IMR-90 (cell line): ENCODE data around the gene ZSCAN31. TPM values are rescaled to one million over a fixed set of nuclear protein-coding genes. Genes with fewer than 3 reads are reported as not detected.

Source experiments
- ATAC-seq: fragments of 200-7000 bp; cut with Tn5 transposase; 2 replicates; pipeline ENCODE4 v1.9.1; 2020; ENCODE audit warnings: low read depth, mild to moderate bottlenecking, moderate library complexity
- BruUV-seq: library from RNA; stranded (reverse); fragments of 400-500 nt; replicated peaks from 2 replicates; lab custom pipeline; 2021; lab: Mats Ljungman, UMichigan
- CTCF ChIA-PET: fragments of 300-600 bp; formaldehyde crosslinking; extraction: SDS; loops from one replicate; lab custom pipeline; 2021; ENCODE audit warnings: antibody characterized with exemption; lab: Yijun Ruan, JAX
- POLR2A ChIA-PET: fragments of 300-600 bp; sonication (Branson Sonifier 250); formaldehyde crosslinking; loops from one replicate; lab custom pipeline; 2022; ENCODE audit warnings: antibody characterized with exemption; ENCODE audit not compliant: unreplicated experiment; lab: Charles Lee
- DNase-seq: peaks from one replicate; pipeline ENCODE4 v3.0.0; 2013
- H2AFZ ChIP-seq: replicated peaks from 2 replicates; pipeline ENCODE3; 2013; ENCODE audit warnings: low read length, mild to moderate bottlenecking; ENCODE audit not compliant: poor library complexity
- H2AK5ac ChIP-seq: 2 replicates; pipeline ENCODE4 v1.6.1; 2013; ENCODE audit warnings: low read depth, low read length, inconsistent platforms
- H2AK9ac ChIP-seq: replicated peaks from 2 replicates; pipeline ENCODE3; 2013; ENCODE audit warnings: mild to moderate bottlenecking, low read depth, low read length, moderate library complexity; ENCODE audit not compliant: poor library complexity
- H2BK120ac ChIP-seq: 2 replicates; pipeline ENCODE4 v1.6.1; 2013; ENCODE audit warnings: low read depth, low read length, inconsistent platforms
- H2BK15ac ChIP-seq: 3 replicates; pipeline ENCODE4 v1.6.1; 2013; ENCODE audit warnings: low read depth, low read length, inconsistent platforms
- H2BK20ac ChIP-seq: 2 replicates; pipeline ENCODE4 v1.6.1; 2013; ENCODE audit warnings: low read depth, mild to moderate bottlenecking, inconsistent platforms, low read length, moderate library complexity
- H2BK5ac ChIP-seq: 2 replicates; pipeline ENCODE4 v1.6.1; 2013; ENCODE audit warnings: mild to moderate bottlenecking, low read depth, low read length, inconsistent platforms; ENCODE audit not compliant: poor library complexity, severe bottlenecking
- H3K14ac ChIP-seq: replicated peaks from 2 replicates; pipeline ENCODE4 v1.6.1; 2013; ENCODE audit warnings: low read depth, low read length, inconsistent platforms
- H3K18ac ChIP-seq: 2 replicates; pipeline ENCODE4 v1.6.1; 2013; ENCODE audit warnings: low read depth, low read length, control low read depth
- H3K23ac ChIP-seq: 2 replicates; pipeline ENCODE4 v1.6.1; 2013; ENCODE audit warnings: low read depth, low read length, inconsistent platforms
- H3K27ac ChIP-seq: 2 replicates; pipeline ENCODE4 v1.5.1; 2013; ENCODE audit warnings: mild to moderate bottlenecking, control low read depth, low read length; ENCODE audit not compliant: insufficient read depth
- H3K27me3 ChIP-seq: 2 replicates; pipeline ENCODE4 v1.6.1; 2013; ENCODE audit warnings: low read length; ENCODE audit not compliant: control insufficient read depth, insufficient read depth
- H3K36me3 ChIP-seq: 2 replicates; pipeline ENCODE4 v1.6.1; 2013; ENCODE audit warnings: low read length, mixed read lengths; ENCODE audit not compliant: control insufficient read depth, insufficient read depth
- H3K4ac ChIP-seq: 2 replicates; pipeline ENCODE4 v1.6.1; 2013; ENCODE audit warnings: low read depth, low read length, inconsistent platforms
- H3K4me1 ChIP-seq: 2 replicates; pipeline ENCODE4 v1.6.1; 2013; ENCODE audit warnings: low read length, mixed read lengths; ENCODE audit not compliant: control insufficient read depth, insufficient read depth
- H3K4me2 ChIP-seq: 2 replicates; pipeline ENCODE4 v1.6.1; 2013; ENCODE audit warnings: low read depth, mild to moderate bottlenecking, control low read depth, low read length, moderate library complexity
- H3K4me3 ChIP-seq: 2 replicates; pipeline ENCODE4 v1.5.1; 2013; ENCODE audit warnings: low read depth, mild to moderate bottlenecking, control low read depth, low read length, moderate library complexity; ENCODE audit not compliant: insufficient read depth
- H3K56ac ChIP-seq: 2 replicates; pipeline ENCODE4 v1.6.1; 2013; ENCODE audit warnings: low read length, inconsistent platforms; ENCODE audit not compliant: insufficient read depth; ENCODE audit errors: extremely low read depth
- H3K79me1 ChIP-seq, 2 experiments: 2 replicates each; pipeline ENCODE4 v1.6.1; 2013; ENCODE audit warnings: low read length in 2 of 2, inconsistent platforms in 1 of 2, low read depth in 1 of 2
- H3K9ac ChIP-seq: 2 replicates; pipeline ENCODE4 v1.6.1; 2013; ENCODE audit warnings: low read depth, low read length, control low read depth
- H3K9me1 ChIP-seq: 2 replicates; pipeline ENCODE4 v1.6.1; 2013; ENCODE audit warnings: low read length, inconsistent platforms; ENCODE audit not compliant: insufficient read depth
- H3K9me3 ChIP-seq: 2 replicates; pipeline ENCODE4 v1.6.1; 2013; ENCODE audit warnings: low read length; ENCODE audit not compliant: control insufficient read depth, insufficient read depth
- H4K20me1 ChIP-seq: 2 replicates; pipeline ENCODE4 v1.6.1; 2013; ENCODE audit warnings: low read length, inconsistent platforms; ENCODE audit not compliant: insufficient read depth
- H4K5ac ChIP-seq: 2 replicates; pipeline ENCODE4 v1.6.1; 2013; ENCODE audit warnings: mild to moderate bottlenecking, low read depth, low read length, control low read depth
- H4K8ac ChIP-seq, 2 experiments: 2 replicates each; pipeline ENCODE4 v1.6.1; 2013; ENCODE audit warnings: low read depth in 2 of 2, low read length in 2 of 2, control low read depth in 1 of 2, inconsistent platforms in 1 of 2
- H4K91ac ChIP-seq: 2 replicates; pipeline ENCODE4 v1.6.1; 2013; ENCODE audit warnings: low read depth, low read length, inconsistent platforms; ENCODE audit not compliant: insufficient read depth
- BHLHE40 ChIP-seq: fragments of 150-350 bp; IDR thresholded peaks from 2 replicates; pipeline ENCODE4 v1.6.1; 2016; ENCODE audit warnings: mild to moderate bottlenecking, low read depth, low read length
- CHD1 ChIP-seq: IDR thresholded peaks from 2 replicates; pipeline ENCODE4 v1.6.1; 2012; ENCODE audit warnings: low read depth, low read length, improper control_type of control experiment
- MAFK ChIP-seq: IDR thresholded peaks from 2 replicates; pipeline ENCODE4 v1.6.1; 2012; ENCODE audit warnings: low read depth, low read length, improper control_type of control experiment
- MXI1 ChIP-seq: IDR thresholded peaks from 2 replicates; pipeline ENCODE4 v1.6.1; 2012; ENCODE audit warnings: low read depth, mild to moderate bottlenecking, low read length, moderate library complexity, borderline replicate concordance
- WGBS, 2 experiments: methylation state at CpG; one replicate each; pipeline versions ENCODE4 v1.1.5 to v1.1.7; 2013; ENCODE audit warnings: missing lambda C conversion rate in 2 of 2; ENCODE audit not compliant: insufficient read length in 1 of 2; ENCODE audit errors: extremely low coverage in 2 of 2; 5-methylcytosine and 5-hydroxymethylcytosine counted together
- dilution Hi-C: fragments of 300-500 bp; cut with HindIII; formaldehyde crosslinking; loops from one replicate; pipeline ENCODE4 v1.14.3; 2018; ENCODE audit warnings: low sequenced_read_pairs; ENCODE audit not compliant: unreplicated experiment
- in situ Hi-C: fragments of 300-500 bp; cut with MboI; formaldehyde crosslinking; loops from 3 replicates; pipeline ENCODE4 v1.14.3; 2019; ENCODE audit warnings: low sequenced_read_pairs, inconsistent platforms, mixed read lengths
- intact Hi-C: fragments of 100-400 bp; cut with micrococcal nuclease; formaldehyde crosslinking; loops from 2 replicates; pipeline ENCODE4 v1.10.0; 2022
- polyA plus RNA-seq, 3 experiments: library from polyadenylated mRNA; depleted of rRNA; stranded (reverse); fragments of >200 nt; gene quantifications; 2 replicates each; pipeline ENCODE4 v1.2.3, GENCODE V29; 2012; ENCODE audit warnings: low replicate concordance in 1 of 3
- total RNA-seq: library from RNA; depleted of rRNA; stranded (reverse); fragments of >200 nt; gene quantifications from 2 replicates; pipeline ENCODE4 v1.2.3, GENCODE V29; 2012

ZSCAN31 gene
- total and polyA plus RNA-seq, 2 of the 4 experiments (the other 2 are of a cell fraction): 1.4 to 4.7 TPM

- Histone ChIP-seq H3K56ac (no peak overlapping the region), H3K4me3 (no peak overlapping the region), H2BK5ac (no peak overlapping the region), H3K9ac (no peak overlapping the region), H3K4ac (no peak overlapping the region), H3K27me3 (no peaks in the 10 kb centered on the region), H3K18ac (no peak overlapping the region), H3K4me2 (no peak overlapping the region), H3K9me3 (peaks cover 21% of the 10 kb centered on the region), H3K27ac (no peak overlapping the region), H3K4me1 (no peaks in the 10 kb centered on the region), H4K20me1 (no peaks in the 10 kb centered on the region), H2BK20ac (no peak overlapping the region), H3K14ac (no peak overlapping the region), H2BK120ac (no peak overlapping the region), H3K36me3 (peaks cover 11% of the 10 kb centered on the region), H4K91ac (no peak overlapping the region), H4K8ac (no peak overlapping the region), H3K79me1 (no peaks in the 10 kb centered on the region), H4K5ac (no peak overlapping the region), H2AK9ac (no peak overlapping the region), H2AK5ac (no peak overlapping the region), H3K9me1 (no peaks in the 10 kb centered on the region), H2BK15ac (no peak overlapping the region), H2AFZ (no peak overlapping the region), H3K23ac (no peak overlapping the region)
- dilution Hi-C loops (no loop called here), intact Hi-C loops (no loop called here), in situ Hi-C loops (no loop called here)
- no TSS peak for BruUV-seq
- ChIA-PET POLR2A (no interaction called here), CTCF (no interaction called here)
- no peak for TF ChIP-seq MXI1
- no peak for TF ChIP-seq MAFK
- TF ChIP-seq BHLHE40: no peak
- TF ChIP-seq CHD1: no peak
- no peak for DNase-seq
- ATAC-seq: no peak
- no CpG with 5 or more reads among the region's 1 CpG for WGBS, 2 experiments
Observed at GRCh38 chr6:28330041-28330440, 5.9 kb downstream of the ZSCAN31 start.
